NCI-H1930 (cell line): ENCODE measurements around the gene ACTN1.

Experiments
- DNase-seq, 2 experiments: peaks; one replicate each; lab custom pipeline; 2025; lab: John Stamatoyannopoulos, UW

The ACTN1 gene

DNA sequence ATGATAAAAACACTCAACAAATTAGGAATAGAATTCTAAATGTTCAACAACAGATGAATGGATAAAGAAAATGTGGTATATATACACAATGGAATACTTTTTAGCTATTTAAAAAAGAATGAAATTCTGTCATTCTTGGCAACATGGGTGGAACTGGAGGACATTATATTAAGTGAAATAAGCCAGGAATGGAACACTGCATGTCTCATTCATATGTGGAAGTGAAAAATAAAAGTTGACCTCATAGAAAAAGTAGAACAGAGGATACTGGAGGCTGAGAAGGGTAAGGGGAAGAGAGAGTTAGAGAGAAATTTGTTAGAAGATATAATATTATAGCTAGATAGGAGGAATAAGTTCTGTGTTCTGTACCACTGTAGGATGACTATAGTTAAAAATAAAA lies 150.4 kb downstream of the ACTN1 start:
- no peak for DNase-seq

GRCh38 chr14:68825729-68826128 lies 153.4 kb downstream of the ACTN1 start:
- DNase-seq, result no peak

DNA sequence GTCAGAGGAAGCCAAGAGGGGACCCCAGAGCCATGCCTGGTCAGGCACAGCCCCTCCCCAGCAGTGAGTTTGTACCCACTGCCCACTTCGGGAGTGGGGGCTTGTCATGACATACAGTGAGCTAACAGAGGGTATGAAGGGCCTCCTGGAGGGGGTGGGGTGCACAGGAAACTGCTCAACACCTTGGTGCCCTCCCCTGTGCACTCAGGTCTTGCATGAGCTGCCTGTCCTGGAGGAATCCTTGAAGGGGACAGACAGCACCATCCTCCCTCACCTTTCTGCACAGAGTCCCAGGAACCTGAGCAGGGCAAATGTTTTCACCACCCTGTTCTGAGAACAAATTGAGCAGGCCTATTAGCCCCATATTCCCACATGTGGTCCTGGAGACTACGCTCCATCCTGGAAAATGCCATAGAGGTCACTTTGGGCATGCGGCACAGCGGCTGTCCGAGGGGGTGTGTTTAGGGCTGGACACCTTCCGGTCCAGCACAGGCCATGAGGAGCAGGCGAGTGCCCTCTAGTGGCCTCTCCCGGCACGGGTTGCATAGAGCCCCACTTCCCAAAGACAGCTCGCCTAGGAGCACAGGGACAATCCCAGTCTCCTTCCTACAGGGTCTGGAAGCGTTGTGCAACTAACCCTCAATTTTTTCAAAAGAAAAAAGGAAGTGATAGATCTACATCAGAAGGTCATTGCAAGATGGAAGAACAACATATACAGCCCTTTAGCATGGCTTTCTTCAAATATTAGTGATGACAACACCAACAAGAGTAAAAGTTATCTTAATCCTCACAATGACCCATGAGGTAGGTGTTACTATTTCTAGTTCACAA lies 154.4 kb downstream of the ACTN1 start:
- DNase-seq, result peak; percentile 39 to 76

GRCh38 chr14:68824207-68824516 lies 154.9 kb downstream of the ACTN1 start:
- DNase-seq, result no peak
